Measurements from ENCODE around the gene SERPINA4. TPM values are rescaled to one million over a fixed set of nuclear protein-coding genes. Genes with fewer than 3 reads are reported as not detected.

The SERPINA4 gene
- total RNA-seq, 6 experiments from 2014 or later = not detected

- DNase-seq = no peak
- H3K4me1 Mint-ChIP-seq (ENCODE audit: low read depth) = no peaks in the 10 kb centered on the region
- no peak overlapping the region for H3K4me3 Mint-ChIP-seq
- peaks cover 4% of the 10 kb centered on the region; the same call in 1 of the 2 replicates for H3K36me3 Mint-ChIP-seq (ENCODE audit: low read depth)
- TF ChIP-seq, protein P1, sequence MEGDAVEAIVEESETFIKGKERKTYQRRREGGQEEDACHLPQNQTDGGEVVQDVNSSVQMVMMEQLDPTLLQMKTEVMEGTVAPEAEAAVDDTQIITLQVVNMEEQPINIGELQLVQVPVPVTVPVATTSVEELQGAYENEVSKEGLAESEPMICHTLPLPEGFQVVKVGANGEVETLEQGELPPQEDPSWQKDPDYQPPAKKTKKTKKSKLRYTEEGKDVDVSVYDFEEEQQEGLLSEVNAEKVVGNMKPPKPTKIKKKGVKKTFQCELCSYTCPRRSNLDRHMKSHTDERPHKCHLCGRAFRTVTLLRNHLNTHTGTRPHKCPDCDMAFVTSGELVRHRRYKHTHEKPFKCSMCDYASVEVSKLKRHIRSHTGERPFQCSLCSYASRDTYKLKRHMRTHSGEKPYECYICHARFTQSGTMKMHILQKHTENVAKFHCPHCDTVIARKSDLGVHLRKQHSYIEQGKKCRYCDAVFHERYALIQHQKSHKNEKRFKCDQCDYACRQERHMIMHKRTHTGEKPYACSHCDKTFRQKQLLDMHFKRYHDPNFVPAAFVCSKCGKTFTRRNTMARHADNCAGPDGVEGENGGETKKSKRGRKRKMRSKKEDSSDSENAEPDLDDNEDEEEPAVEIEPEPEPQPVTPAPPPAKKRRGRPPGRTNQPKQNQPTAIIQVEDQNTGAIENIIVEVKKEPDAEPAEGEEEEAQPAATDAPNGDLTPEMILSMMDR (IDR thresholded peaks at IDR 0.05) = no peak
- no peaks in the 10 kb centered on the region; the same call in 1 of the 2 replicates for H3K27me3 Mint-ChIP-seq (ENCODE audit: insufficient read depth)
- H3K9me3 Mint-ChIP-seq = peaks cover 74% of the 10 kb centered on the region
- H3K27ac Mint-ChIP-seq = no peak overlapping the region
Measured at GRCh38 chr14:94582199-94582750, 21.0 kb downstream of the SERPINA4 start.

DNA sequence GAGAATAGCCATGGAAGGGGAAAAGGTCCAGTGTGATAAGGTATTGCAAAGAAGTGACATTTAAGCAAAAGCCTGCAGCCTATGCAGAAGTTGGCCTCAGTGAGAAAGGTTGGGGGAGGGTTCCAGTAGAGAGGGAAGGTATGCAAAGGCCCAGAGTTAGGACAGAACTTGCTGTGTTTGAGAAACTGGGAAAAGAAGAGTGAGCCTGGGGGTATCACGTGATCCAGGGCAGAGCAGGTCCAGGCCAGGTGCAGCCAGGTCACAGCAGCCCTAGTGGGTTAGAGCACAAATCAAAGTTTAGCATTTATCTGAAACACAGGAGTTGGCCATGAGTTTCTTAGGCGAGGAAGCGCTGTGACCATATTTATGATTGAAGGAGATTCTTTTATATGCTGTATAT, 21.6 kb downstream of the SERPINA4 start:
- TF ChIP-seq, protein P1 (IDR thresholded peaks at IDR 0.05) = no peak
- Mint-ChIP-seq H3K9me3 (peaks cover 79% of the 10 kb centered on the region), H3K4me1 (ENCODE audit: low read depth) (no peaks in the 10 kb centered on the region), H3K36me3 (ENCODE audit: low read depth) (peaks cover 4% of the 10 kb centered on the region; the same call in 1 of the 2 replicates), H3K27me3 (ENCODE audit: insufficient read depth) (no peaks in the 10 kb centered on the region; the same call in 1 of the 2 replicates), H3K27ac (no peak overlapping the region), H3K4me3 (no peak overlapping the region)
- DNase-seq = no peak

GRCh38 chr14:94583557-94583956, 22.3 kb downstream of the SERPINA4 start:
- Mint-ChIP-seq H3K27me3 (ENCODE audit: insufficient read depth) (no peaks in the 10 kb centered on the region; the same call in 1 of the 2 replicates), H3K9me3 (peaks cover 84% of the 10 kb centered on the region), H3K4me3 (no peak overlapping the region), H3K4me1 (ENCODE audit: low read depth) (no peaks in the 10 kb centered on the region), H3K36me3 (ENCODE audit: low read depth) (peaks cover 4% of the 10 kb centered on the region; the same call in 1 of the 2 replicates), H3K27ac (no peak overlapping the region)
- TF ChIP-seq, protein P1 (IDR thresholded peaks at IDR 0.05) = no peak
- DNase-seq = no peak

- Mint-ChIP-seq H3K36me3 (ENCODE audit: low read depth) (peaks cover 4% of the 10 kb centered on the region; the same call in 1 of the 2 replicates), H3K9me3 (peaks cover 77% of the 10 kb centered on the region), H3K27me3 (ENCODE audit: insufficient read depth) (no peaks in the 10 kb centered on the region; the same call in 1 of the 2 replicates), H3K4me3 (no peak overlapping the region), H3K27ac (no peak overlapping the region), H3K4me1 (ENCODE audit: low read depth) (no peaks in the 10 kb centered on the region)
- TF ChIP-seq, protein P1 (IDR thresholded peaks at IDR 0.05) = no peak
- DNase-seq = no peak
Measured at GRCh38 chr14:94584591-94585280, 23.5 kb downstream of the SERPINA4 start.

DNA sequence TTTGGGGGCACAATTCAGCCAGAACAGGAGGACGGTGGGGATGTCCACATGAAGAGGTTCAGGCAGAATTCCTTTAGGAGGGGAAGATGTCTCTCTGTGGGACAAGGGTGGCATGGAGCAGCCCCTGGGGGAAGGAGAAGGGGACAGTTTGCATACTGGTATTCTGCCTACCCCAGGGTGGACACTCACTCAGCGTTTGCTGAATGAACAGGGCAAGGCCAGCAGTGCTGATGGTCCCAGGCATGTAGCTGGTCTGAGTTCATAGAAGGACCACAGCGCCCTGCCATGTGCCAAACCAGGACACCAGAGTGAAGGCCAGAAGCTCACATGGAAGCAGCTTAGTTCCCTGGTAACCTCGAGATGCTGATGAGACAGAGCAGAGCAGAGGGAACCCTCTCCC, 25.4 kb downstream of the SERPINA4 start:
- Mint-ChIP-seq H3K27me3 (ENCODE audit: insufficient read depth) (no peaks in the 10 kb centered on the region; the same call in 1 of the 2 replicates), H3K4me3 (no peak overlapping the region), H3K27ac (no peak overlapping the region), H3K36me3 (ENCODE audit: low read depth) (peaks cover 9% of the 10 kb centered on the region; the same call in 1 of the 2 replicates), H3K4me1 (ENCODE audit: low read depth) (no peaks in the 10 kb centered on the region), H3K9me3 (peaks cover 81% of the 10 kb centered on the region)
- no peak for DNase-seq
- TF ChIP-seq, protein P1 (IDR thresholded peaks at IDR 0.05) = no peak

All from HFFc6 (cell line).